Stimulated activated CD4-positive, alpha-beta T cell treated with anti-CD3 and anti-CD28 coated beads, Interleukin-1b, Interleukin-23, amount 100 ng/mL, for 24 hours (primary cell): ENCODE results near the gene RND1.
"Not testable (repeated sequence)": the region's sequence is repeated elsewhere in the genome, so short reads cannot be mapped to it uniquely, and the experiment has no call there.

Experiments used
- DNase-seq, 4 experiments: peaks; one replicate each; pipeline ENCODE4 v3.0.0-alpha.2; 2020; ENCODE audit warnings: low read depth in 4 of 4, low spot score in 1 of 4

Gene RND1

DNA sequence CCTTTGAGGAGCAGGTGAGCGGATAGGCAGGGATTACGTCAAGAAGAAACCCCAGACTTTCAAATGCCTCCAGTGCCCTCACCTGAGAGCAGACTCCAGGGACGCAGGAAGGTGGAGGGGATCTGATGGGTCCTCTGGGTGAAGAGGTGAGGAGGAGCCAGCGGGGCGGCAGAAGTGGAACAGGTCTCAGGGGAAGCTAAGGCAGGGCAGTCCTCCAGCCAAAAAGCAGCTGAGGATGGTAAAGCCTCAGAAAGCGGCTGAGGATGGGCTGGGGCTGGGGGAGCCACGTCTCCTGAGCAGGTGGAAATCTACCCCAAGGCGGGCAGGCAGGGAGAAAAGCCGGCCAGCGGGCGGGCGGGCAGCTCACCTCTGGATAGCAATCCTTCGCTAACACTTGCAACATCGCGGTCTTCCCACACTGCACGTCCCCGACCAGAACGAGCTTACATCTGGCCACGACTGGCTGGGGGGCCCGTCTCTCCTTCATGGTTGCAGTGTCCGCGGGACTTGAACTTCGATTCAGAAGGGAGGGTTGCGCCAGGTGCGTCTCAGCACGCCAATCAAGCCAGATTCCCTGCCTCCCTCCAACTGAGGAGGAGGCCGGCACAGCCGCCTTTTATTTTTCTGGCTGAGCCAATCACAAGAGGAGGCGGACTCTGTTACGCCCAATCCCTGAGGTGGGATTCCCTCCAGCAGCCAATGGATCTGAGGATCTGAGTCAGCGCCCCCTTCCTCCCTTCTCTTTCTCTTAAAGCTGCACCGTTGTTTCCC, at the start of gene RND1:
TSS of gene RND1 (minus strand) at position 590 of the 771 bp plus-strand sequence. CDS start at position 487, 103 bp downstream.
- DNase-seq, result peak; percentile 50 to 74 (median 66)

DNA sequence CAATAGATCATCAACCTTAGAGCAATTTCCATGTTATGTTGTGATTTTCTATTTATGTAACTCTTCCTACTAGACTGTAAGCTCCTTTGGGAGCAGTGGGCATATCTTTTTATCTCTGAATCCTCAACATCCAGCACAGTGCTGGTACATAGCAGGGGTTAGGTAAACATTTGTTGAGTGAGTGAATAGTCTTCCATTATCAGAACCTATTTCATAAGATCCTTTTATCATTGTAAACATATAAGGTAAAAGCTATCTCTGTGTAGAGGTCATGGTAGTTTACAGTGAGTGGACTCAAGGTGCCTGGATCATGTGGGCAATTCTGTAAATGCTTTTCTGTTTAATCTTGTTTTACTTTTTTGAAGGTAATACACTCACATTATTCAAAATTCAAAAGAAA, 44.5 kb upstream of the RND1 start:
- no peak for DNase-seq

DNA sequence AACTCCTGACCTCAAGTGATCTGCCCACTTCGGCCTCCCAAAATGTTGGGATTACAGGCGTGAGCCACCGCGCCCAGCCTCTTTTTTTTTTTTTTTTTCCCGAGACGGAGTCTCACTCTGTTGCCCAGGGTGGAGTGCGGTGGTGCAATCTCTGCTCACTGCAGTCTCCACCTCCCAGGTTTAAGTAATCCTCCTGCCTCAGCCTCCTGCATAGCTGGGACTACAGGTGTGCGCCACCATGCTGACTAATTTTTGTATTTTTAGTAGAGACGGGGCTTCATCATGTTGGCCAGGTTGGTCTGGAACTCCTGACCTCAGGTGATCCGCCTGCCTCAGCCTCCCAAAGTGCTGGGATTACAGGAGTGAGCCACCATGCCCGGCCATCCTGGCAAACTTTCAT, 44.0 kb upstream of the RND1 start:
- DNase-seq, result not testable (repeated sequence)

DNA sequence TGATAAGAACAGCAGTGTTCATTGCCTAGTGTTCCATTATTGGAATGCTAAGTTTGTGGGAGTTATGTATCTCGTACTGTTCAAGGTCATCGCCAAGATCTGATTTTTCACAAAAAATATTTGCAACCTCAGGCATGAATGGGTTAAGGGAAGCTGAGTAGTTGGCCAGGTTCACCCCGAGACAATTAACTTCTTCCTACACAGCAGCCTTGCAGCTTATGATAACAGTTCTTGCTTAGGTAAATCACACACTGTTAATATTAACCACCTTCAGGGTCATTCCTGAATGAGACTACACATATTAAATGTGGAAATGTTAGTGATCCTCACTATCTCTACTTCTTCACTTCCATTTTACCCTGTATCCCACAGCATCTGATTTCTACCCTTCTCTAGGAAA, 41.6 kb upstream of the RND1 start:
- DNase-seq, result no peak

DNA sequence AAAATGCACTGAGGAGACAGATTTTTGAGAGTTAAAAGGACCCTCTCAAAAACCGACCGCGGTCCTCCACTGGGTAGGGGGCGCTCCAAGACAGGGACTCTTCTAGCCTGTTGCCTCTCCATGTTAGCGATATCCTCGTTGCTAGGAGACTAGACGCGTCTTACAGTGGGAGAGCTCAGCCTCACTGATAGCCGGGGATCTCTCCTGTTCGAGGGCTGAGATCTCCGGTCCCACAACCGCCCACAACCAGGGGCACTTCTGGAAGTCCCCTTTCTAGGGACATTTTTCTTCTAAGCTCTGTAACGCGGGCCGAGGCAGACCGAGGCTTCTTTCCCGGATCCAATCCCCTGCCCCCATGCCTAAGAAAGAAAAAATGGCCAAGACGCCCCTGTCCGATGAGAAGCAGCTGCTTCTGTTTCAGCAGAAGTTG, 38.3 kb upstream of the RND1 start:
- peak; percentile 61 to 74 (median 72) for DNase-seq

DNA sequence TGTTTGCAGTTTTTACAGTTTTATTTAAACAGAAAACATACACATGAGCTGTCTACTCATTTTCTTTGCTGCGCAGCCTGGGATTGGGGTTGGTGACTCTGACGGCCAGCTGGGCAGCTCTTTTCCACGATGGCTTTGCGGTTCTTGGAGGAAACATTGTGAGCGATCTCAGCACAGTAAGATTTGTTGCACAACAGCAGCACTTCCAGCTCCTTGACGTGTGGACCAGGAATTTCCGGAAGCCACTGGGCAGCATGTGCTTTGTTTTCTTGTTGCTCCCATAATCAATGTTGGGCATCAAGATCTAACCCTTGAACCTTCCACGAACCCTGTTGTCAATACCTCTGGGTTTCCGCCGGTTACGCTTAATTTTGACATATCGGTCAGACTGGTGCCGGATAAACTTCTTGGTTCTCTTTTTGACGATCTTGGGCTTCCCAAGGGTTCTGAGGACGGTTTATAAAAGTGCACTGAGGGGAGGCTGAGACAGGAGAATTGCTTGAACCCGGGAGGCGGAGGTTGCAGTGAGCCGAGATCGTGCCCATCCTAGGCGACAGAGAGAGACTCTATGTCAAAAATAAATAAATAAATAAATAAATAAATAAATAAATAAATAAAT, 37.8 kb upstream of the RND1 start:
- no peak for DNase-seq

DNA sequence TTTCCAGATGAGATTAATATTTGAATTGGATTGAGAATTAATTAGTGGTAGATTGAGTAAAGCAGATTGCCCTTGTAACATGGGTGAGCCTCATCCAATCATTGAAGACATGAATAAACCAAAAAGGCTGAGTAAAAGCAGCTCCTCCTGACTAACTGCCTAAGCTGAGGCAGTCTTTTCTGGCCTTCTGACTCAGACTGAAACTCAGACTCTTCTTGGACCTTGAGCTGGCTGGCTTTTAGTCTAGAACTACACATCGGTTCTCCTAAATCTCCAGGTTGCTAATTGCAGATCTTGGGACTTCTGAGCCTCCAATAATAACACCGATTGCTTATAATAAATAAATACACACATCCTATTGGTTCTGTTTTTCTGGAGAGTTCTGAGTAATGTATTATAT, 35.6 kb upstream of the RND1 start:
- no peak for DNase-seq

DNA sequence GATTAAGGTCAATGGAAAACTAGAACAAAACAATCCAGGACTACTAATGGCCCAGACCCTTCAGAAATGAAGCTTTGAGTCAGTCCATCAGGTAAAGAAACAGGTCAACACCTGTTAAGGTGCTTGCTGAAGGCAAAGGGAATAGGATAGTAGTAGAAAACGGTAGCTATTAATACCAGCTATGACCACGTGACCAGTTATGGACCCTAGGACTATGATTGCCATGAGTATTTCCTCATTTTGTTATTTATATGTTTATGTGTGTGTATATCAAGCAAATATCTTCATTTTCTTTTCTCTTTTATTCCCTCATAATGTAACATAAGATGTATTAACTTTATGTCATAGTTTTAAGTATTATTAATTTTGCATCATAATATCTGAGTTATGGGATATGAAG, 34.0 kb upstream of the RND1 start:
- DNase-seq, result no peak

DNA sequence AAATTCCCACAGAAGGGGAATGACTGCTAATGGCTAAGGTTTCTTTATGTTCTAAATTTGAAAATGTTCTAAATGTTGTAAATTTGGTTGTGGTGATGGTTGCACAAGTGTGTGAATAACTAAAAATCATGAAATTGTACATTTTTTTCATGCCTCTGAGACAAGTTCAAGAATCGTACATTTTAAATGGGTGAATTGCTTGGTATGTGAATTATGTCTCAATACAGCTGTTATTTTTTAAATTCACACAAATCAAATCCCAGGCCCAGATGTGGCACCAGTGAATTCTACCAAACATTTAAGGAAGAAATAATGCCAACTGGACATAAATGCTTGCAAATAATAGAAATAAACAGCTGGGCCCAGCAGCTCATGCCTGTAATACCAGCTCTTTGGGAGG, 28.6 kb upstream of the RND1 start:
- DNase-seq, result no peak

DNA sequence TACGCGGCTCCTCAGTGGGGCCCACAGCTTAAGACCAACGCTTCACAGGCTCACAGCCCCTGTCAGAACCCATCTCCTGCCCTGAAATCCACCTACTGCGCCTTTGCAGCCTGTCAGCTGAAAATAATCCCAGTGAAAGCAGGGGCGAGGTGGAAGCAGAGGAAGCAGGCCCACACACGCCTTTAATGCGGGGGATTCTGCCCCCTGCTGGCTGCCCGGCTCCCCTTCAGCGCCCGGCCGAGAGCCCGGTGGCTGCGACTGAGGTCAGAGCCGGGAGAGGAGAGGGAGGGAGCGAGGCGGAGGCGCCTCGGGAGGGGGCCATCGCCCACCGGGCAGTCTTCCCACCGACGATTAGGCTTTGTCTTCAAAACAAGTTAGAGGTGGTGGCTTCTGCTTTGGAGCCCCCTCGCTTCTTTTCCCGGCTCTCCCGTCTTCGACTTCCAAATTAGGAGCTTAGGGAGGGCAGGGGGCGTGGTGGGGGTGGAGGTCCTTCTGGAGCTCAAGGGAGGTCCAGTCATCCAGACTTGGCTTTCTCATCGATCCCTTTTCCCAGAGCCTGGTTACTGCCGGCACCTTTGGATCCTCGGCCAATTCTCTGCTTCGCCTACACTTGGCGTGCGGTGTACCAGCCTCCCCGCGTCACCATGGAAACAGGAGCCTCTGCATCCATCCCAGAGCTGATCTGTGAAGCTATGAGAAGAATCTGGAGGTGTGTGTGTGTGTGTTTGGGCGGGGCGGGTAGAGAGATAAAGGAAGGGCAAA, 25.2 kb upstream of the RND1 start:
- peak; percentile 62 to 70 (median 66) for DNase-seq

DNA sequence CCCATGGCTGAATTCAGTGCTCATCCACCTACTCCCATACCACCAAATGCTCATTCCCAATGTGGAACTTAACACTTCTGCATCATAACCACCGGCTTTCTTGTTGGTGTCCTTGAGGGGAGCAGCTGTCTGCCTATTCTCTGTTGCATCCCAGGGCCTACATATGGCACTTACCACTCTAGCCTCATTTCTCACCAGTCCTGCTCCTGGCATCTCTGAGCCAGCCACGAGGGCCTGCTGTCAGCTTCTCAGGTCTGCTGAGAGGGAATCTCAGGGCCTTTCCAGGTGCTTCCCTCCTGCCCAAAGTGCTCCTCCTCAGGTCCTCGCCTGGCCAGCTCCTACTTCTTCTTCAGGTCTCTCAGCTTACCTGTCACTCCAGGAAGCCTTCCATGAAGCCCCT, 24.0 kb upstream of the RND1 start:
- no peak for DNase-seq

DNA sequence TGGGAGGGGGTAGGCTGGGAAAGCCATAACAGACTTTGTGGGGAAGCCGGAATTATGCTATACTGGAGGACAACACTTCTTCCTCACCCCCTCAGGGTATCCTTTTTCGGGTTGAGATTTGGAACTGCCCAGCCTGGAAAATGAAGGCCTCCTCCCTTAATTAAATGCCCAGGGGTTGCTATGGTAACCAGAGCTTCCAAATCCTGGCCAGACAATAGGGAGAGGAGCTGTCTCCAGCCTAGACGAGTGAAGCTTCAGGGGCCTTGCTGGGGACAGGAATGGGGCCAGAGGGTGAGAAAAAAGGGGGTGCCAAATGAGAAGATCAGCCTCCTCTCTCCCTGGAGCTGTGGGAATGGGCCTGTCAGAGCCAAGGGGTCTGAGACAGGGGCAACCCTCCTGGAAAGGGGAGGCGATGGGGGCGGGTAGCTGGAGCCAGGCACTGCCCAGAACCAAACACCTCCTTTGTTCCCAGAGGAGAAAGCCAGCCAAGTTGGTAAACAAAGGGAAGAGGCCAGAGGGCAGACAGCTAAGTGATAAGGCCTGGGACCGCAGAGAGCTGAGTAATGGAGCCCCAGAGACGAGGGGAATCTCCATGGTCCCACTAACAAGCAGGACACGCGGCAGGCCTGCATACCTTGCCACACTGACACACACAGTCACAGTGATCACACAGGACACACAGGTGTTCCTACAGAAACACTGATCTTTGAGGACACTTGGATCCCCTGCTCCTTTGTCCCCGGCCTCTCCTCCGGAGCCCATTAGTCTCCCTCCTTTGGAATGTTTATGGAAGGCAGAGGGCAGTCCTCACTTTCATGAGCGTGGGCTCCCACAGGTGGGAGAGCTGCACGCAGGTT, 17.9 kb upstream of the RND1 start:
- no peak for DNase-seq

DNA sequence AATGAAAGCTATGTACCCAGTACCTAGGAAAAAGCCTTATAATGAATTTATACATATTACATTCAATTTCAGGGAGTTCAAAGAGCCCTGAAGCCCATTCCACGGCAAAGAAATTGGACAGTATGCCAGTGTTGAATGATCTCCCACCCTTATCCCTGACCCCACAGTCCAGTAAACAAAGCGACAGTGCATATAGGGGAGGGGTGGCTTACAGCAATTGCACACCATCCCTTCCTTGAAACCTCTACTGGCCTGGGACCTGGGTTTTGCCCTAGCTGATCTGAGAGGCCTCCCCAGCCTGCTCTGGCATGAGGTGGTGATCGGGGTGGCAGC, 17.3 kb upstream of the RND1 start:
- DNase-seq, result no peak

DNA sequence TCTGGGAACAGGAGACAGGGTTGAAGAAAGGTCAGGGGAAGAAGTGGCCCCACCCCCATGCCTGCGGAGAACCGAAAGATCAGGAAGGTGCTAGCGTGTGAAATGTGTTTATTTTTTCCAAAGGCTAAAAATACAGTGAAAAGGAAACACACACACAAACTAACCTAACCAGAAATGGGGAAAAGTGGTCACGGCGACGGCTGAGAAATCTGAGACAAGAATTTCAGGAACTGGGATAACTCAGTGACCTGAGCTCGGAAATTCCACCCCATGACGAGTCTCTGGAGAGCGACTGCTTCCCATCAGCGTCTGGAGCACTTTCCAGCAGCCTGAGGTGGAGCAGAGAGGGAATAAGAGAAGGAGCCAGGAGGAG, 16.6 kb upstream of the RND1 start:
- DNase-seq, result no peak

DNA sequence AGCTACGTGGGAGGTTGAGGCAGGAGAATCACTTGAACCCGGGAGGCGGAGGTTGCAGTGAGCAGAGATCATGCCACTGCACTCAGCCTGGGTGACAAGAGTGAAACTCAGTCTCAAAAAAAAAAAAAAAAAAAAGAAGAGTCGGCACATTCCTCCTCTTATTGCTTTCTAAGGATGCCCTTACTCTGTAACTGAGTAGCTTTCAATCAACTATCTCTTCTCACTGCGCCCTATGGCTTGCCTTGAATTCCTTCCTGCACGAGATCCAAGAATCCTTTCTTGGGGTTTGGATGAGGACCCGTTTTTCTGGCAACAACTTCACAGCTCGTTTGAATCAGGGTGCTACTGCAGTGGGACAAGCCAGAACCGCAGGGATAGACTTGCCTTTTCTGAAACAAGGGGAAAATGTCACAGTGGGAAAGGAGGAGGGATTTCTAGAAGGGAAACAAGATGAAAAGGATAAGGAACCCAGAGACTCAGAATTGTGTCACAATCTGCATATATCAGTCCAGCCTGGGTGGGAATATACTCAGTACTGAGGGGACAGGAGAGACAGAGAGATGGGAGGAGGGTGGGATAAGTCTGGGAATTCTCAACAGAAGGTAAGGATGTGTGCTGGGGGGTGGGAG, 16.1 kb upstream of the RND1 start:
- DNase-seq, result no peak

DNA sequence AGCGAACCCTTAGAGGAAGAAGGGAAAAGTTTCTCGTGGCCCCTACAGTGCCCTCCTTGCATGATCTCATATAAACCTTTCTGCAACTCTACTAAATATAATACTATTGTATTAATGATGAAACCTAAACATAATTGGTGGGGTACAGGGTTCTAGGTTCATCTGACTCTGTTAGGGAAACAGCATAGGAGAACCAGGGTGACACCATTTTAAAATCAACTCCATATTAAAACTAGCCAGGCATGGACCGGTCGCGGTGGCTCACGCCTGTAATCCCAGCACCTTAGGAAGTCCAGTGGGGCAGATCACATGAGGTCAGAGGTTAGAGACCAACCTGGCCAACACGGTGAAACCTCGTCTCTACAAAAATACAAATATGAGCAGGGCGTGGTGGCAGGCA, 15.0 kb upstream of the RND1 start:
- DNase-seq, result no peak

DNA sequence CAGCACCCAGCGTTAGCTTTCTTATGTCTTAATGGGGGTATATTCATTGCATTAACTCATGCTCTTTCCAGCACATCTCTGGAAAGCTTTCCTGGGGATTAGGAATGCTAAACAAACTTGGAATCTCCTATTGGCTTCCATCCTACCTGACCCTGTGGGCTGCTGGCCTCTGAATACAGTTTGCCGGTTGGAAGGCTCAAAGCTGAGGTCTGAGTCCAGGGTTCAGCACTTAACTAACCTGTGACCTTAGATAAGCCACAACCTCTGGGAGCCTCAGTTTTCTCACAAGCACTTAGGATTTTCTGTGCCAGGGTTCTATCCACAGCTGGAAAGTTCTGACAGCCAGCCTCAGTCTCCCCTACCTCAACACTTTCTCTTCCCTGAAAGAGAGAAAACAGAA, 12.9 kb upstream of the RND1 start:
- no peak for DNase-seq

DNA sequence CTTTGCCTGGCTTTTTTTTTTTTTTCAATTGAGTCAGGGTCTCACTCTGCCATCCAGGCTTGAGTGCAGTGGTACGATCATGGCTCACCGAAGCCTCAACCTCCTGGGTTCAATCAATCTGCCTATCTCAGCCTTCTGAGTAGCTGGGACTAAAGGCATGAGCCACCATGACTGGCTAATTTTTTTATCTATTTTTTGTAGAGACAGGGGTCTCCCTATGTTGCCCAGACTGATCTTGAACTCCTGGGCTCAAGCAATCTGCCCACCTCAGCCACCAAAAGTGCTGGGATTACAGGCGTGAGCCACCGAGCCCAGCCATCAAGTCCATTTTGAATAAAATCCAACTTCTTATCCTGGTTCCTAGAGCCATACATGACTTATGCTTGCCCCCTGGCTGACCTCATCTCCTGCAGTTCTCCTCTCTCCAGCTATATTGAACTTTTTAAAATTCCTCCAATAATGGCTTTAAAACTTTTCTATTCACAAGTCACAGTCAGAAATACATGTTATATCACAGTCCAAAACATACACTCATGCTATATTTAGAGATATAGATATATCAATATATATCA, 10.4 kb upstream of the RND1 start:
- no peak for DNase-seq

DNA sequence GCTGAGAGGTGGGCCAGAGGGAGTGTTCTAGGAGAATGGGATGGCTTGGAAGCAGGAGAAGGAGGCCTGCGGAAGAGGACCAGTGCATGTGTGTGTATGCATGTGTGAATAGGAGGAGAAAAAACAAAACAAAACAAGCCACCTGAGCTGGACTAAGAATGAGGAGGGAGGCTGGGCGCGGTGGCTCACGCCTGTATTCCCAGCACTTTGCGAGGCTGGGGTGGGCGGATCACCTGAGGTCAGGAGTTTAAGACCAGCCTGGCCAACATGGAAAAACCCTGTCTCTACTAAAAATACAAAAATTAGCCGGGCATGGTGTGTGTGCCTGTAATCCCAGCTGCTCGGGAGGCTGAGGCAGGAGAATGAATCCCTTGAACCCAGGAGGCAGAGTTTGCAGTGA, 7.9 kb upstream of the RND1 start:
- DNase-seq, result not testable (repeated sequence)

DNA sequence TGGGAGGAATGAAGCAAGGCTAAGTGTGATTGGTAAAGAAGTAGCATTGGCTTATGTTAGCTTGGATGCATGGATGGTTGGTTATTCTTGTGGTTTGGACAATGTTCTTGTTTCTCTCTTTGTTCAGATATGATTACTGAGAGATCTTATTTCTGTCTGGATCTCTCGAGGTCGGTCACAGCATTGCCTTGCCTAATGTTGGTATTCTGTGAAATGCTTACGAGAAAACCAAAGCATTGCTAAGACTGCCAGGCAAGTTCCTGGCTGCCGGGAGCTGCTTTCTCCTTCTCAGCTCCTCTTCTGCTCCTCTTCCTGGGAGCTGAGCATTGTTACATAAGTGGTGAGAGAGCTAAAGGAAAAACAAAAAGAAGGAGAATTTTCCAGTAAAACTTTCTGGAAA, 7.4 kb upstream of the RND1 start:
- no peak for DNase-seq

DNA sequence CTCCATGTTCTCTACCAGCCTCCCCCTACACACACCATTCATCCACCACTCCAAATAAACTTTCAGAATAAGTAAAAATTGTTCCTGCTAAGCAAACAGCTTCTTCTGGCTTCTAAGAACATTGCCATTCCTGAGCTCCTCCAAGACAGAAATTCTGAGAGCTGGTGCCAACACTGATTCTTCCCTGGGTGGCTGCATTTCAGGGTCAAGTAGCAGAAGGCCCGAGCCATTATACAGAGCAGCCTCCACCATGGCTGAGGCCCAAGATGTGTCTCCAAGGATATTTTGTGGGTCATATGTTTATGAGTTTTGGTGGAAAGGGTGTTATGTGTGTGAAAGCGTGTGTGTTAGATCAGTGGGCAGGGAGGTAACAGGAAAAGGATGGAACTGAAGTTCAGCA, 3.5 kb upstream of the RND1 start:
- no peak for DNase-seq
